HUES48 (cell line): Measurements from ENCODE around the gene MS4A6E.
"Not testable (repeated sequence)": the region's sequence is repeated elsewhere in the genome, so short reads cannot be mapped to it uniquely, and the experiment has no call there.

Experiments
- H3K27ac ChIP-seq: one replicate; pipeline ENCODE4 v1.7.0; 2013; ENCODE audit warnings: low read depth, low read length, inconsistent platforms
- H3K27me3 ChIP-seq: 2 replicates; pipeline ENCODE4 v1.6.1; 2013; ENCODE audit warnings: mild to moderate bottlenecking, low read length; ENCODE audit not compliant: control insufficient read depth, insufficient read depth
- H3K36me3 ChIP-seq: 2 replicates; pipeline ENCODE4 v1.6.1; 2013; ENCODE audit warnings: low read length; ENCODE audit not compliant: control insufficient read depth, insufficient read depth
- H3K4me1 ChIP-seq: 2 replicates; pipeline ENCODE4 v1.6.1; 2013; ENCODE audit warnings: mild to moderate bottlenecking, low read length; ENCODE audit not compliant: control insufficient read depth, insufficient read depth
- H3K4me3 ChIP-seq: 2 replicates; pipeline ENCODE4 v1.5.1; 2013; ENCODE audit warnings: mild to moderate bottlenecking, low read depth, low read length
- H3K9ac ChIP-seq: 2 replicates; pipeline ENCODE4 v1.6.1; 2013; ENCODE audit warnings: mild to moderate bottlenecking, low read depth, low read length, moderate library complexity
- H3K9me3 ChIP-seq: 2 replicates; pipeline ENCODE4 v1.6.1; 2013; ENCODE audit warnings: low read length; ENCODE audit not compliant: control insufficient read depth, insufficient read depth

MS4A6E gene

GRCh38 chr11:60362241-60362640, 35.2 kb downstream of the MS4A6E start:
- peaks cover 13% of the 10 kb centered on the region for H3K4me1 ChIP-seq
- peaks cover 40% of the 10 kb centered on the region for H3K9me3 ChIP-seq
- no peaks in the 10 kb centered on the region for H3K36me3 ChIP-seq
- H3K27me3 ChIP-seq, result no peaks in the 10 kb centered on the region
- no peak overlapping the region for H3K4me3 ChIP-seq
- no peak overlapping the region for H3K9ac ChIP-seq
- H3K27ac ChIP-seq, result no peak overlapping the region

- Histone ChIP-seq H3K9ac (peak overlapping the region; percentile 37; the same call in 1 of the 2 replicates), H3K36me3 (no peaks in the 10 kb centered on the region), H3K27ac (peak overlapping the region; percentile 57), H3K27me3 (no peaks in the 10 kb centered on the region), H3K4me1 (peaks cover 19% of the 10 kb centered on the region), H3K4me3 (peak overlapping the region; percentile 29), H3K9me3 (peaks cover 43% of the 10 kb centered on the region)
Measured at GRCh38 chr11:60363542-60364470, 36.8 kb downstream of the MS4A6E start.

- peaks cover 20% of the 10 kb centered on the region for H3K9me3 ChIP-seq
- H3K9ac ChIP-seq, H3K27ac ChIP-seq, H3K36me3 ChIP-seq, H3K27me3 ChIP-seq, H3K4me3 ChIP-seq: not testable (repeated sequence)
- H3K4me1 ChIP-seq, result peaks cover 19% of the 10 kb centered on the region
Measured at GRCh38 chr11:60366262-60366904, 39.3 kb downstream of the MS4A6E start.

- Histone ChIP-seq H3K36me3 (no peaks in the 10 kb centered on the region), H3K27ac (peak overlapping the region; percentile 27), H3K4me1 (peaks cover 19% of the 10 kb centered on the region), H3K9me3 (peaks cover 16% of the 10 kb centered on the region), H3K4me3 (no peak overlapping the region), H3K9ac (no peak overlapping the region), H3K27me3 (no peaks in the 10 kb centered on the region)
Measured at GRCh38 chr11:60367009-60367408, 40.0 kb downstream of the MS4A6E start.

- Histone ChIP-seq H3K9me3 (peaks cover 16% of the 10 kb centered on the region), H3K4me1 (peaks cover 19% of the 10 kb centered on the region)
Measured at GRCh38 chr11:60367896-60368295, 40.8 kb downstream of the MS4A6E start.

GRCh38 chr11:60370252-60370810, 43.3 kb downstream of the MS4A6E start:
- Histone ChIP-seq H3K36me3 (no peaks in the 10 kb centered on the region), H3K27me3 (no peaks in the 10 kb centered on the region), H3K4me1 (peaks cover 8% of the 10 kb centered on the region), H3K4me3 (no peak overlapping the region), H3K9ac (no peak overlapping the region), H3K27ac (no peak overlapping the region), H3K9me3 (peaks cover 14% of the 10 kb centered on the region)

More at GRCh38 chr11:60367896-60368295, 40.8 kb downstream of the MS4A6E start:
- no peak overlapping the region for H3K27ac ChIP-seq
- H3K4me3 ChIP-seq, result no peak overlapping the region
- no peak overlapping the region for H3K9ac ChIP-seq
- no peaks in the 10 kb centered on the region for H3K36me3 ChIP-seq
- H3K27me3 ChIP-seq, result no peaks in the 10 kb centered on the region

GRCh38 chr11:60370811-60371298, 43.8 kb downstream of the MS4A6E start:
- no peaks in the 10 kb centered on the region for H3K36me3 ChIP-seq
- no peaks in the 10 kb centered on the region for H3K27me3 ChIP-seq
- H3K9me3 ChIP-seq, result peaks cover 15% of the 10 kb centered on the region
- H3K9ac ChIP-seq, result no peak overlapping the region
- H3K27ac ChIP-seq, result no peak overlapping the region
- H3K4me3 ChIP-seq, result no peak overlapping the region
- H3K4me1 ChIP-seq, result peaks cover 8% of the 10 kb centered on the region

GRCh38 chr11:60371386-60371785, 44.3 kb downstream of the MS4A6E start:
- Histone ChIP-seq H3K4me3 (no peak overlapping the region), H3K27ac (no peak overlapping the region), H3K27me3 (no peaks in the 10 kb centered on the region), H3K36me3 (no peaks in the 10 kb centered on the region), H3K9ac (no peak overlapping the region), H3K9me3 (peaks cover 15% of the 10 kb centered on the region), H3K4me1 (peaks cover 8% of the 10 kb centered on the region)

- Histone ChIP-seq H3K27me3 (no peaks in the 10 kb centered on the region), H3K27ac (no peak overlapping the region), H3K4me3 (no peak overlapping the region), H3K36me3 (no peaks in the 10 kb centered on the region), H3K9ac (no peak overlapping the region), H3K9me3 (peaks cover 15% of the 10 kb centered on the region), H3K4me1 (peaks cover 8% of the 10 kb centered on the region)
Measured at GRCh38 chr11:60371854-60372253, 44.8 kb downstream of the MS4A6E start.

- no peak overlapping the region for H3K4me3 ChIP-seq
- H3K36me3 ChIP-seq, result no peaks in the 10 kb centered on the region
- no peaks in the 10 kb centered on the region for H3K27me3 ChIP-seq
- H3K9ac ChIP-seq, result no peak overlapping the region
- H3K4me1 ChIP-seq, result 0 out of 2 replicates have a peak, but pooled peaks cover under 1% of the 10 kb centered on the region
- H3K27ac ChIP-seq, result no peak overlapping the region
- peaks cover 13% of the 10 kb centered on the region for H3K9me3 ChIP-seq
Measured at GRCh38 chr11:60372767-60373166, 45.7 kb downstream of the MS4A6E start.
